WI38 (cell line): Measurements from ENCODE around the gene OR51Q1.

ENCODE experiments used
- H3K4me3 ChIP-seq: 2 replicates; pipeline ENCODE4 v1.5.1; 2011; ENCODE audit warnings: low read depth, mild to moderate bottlenecking, control low read depth, low read length
- TF ChIP-seq, protein P1 (sequence below): IDR thresholded peaks from 2 replicates; pipeline ENCODE4 v1.5.1; 2012; ENCODE audit warnings: low read depth, mild to moderate bottlenecking, control low read depth, low read length

Gene OR51Q1

DNA sequence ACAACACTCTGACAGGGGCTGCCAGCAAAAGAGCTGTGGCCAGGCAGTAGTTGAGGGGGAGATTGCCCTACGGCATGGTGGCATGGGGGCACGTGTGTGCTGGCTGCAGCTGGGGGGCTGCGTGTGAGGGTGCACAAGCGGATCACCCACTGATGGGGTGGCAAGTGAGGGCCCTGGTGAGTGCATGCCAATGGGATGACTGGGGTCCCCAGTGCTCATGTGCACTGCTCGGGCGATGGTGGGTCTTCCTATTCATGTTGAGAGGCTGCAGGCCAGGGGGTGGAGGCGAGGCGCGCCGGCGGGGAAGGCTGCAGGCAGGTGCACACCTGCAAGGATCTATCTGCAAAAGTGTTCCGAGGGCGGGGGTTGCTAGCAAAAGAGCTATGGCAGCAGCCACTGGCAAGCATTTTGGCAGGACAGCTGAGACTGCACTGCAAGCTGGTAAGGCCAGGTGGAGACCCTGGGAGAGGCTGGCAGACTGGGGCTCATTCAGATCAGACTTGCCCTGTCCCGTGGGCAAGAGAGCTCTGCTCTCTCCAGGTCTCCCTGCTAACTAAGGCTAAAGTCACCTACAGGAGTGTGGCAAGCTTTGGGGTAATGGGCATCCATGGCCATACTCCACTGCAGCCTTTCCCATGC lies 39.2 kb downstream of the OR51Q1 start:
- H3K4me3 ChIP-seq: no peak overlapping the region
- TF ChIP-seq, protein P1, sequence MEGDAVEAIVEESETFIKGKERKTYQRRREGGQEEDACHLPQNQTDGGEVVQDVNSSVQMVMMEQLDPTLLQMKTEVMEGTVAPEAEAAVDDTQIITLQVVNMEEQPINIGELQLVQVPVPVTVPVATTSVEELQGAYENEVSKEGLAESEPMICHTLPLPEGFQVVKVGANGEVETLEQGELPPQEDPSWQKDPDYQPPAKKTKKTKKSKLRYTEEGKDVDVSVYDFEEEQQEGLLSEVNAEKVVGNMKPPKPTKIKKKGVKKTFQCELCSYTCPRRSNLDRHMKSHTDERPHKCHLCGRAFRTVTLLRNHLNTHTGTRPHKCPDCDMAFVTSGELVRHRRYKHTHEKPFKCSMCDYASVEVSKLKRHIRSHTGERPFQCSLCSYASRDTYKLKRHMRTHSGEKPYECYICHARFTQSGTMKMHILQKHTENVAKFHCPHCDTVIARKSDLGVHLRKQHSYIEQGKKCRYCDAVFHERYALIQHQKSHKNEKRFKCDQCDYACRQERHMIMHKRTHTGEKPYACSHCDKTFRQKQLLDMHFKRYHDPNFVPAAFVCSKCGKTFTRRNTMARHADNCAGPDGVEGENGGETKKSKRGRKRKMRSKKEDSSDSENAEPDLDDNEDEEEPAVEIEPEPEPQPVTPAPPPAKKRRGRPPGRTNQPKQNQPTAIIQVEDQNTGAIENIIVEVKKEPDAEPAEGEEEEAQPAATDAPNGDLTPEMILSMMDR: no peak

DNA sequence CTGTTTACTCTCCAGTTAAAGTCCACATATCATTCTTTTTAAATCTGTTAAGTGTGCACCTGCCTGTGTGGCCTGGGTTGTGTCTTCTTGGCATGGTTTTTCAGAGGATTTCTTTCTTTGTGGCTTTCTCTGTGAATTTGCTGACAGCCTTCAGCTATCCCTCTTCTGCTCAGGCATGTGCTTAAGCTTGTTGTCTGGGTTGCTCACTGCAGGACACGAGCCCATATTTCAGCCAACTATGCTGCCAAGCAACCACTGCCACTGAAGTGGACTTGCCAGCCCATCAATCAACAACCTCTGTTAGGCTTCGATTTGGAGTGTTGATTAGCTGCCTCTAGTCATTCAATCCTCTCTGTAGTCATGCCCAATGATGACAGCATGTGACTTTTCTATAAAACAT lies 45.6 kb downstream of the OR51Q1 start:
- TF ChIP-seq, protein P1: no peak

More for the DNA sequence above, 45.6 kb downstream of the OR51Q1 start:
- H3K4me3 ChIP-seq: no peak overlapping the region
